Stimulated activated CD4-positive, alpha-beta T cell treated with anti-CD3 and anti-CD28 coated beads, Interleukin-1b, Interleukin-23, amount 100 ng/mL, for 24 hours (primary cell): Measurements from ENCODE around the gene DISP2.
A peak's percentile ranks its signal among the peaks of the same experiment; 100 is the strongest.

Experiments used
- DNase-seq, 4 experiments: peaks; one replicate each; pipeline ENCODE4 v3.0.0-alpha.2; 2020; ENCODE audit warnings: low read depth in 4 of 4, low spot score in 1 of 4

The DISP2 gene

DNA sequence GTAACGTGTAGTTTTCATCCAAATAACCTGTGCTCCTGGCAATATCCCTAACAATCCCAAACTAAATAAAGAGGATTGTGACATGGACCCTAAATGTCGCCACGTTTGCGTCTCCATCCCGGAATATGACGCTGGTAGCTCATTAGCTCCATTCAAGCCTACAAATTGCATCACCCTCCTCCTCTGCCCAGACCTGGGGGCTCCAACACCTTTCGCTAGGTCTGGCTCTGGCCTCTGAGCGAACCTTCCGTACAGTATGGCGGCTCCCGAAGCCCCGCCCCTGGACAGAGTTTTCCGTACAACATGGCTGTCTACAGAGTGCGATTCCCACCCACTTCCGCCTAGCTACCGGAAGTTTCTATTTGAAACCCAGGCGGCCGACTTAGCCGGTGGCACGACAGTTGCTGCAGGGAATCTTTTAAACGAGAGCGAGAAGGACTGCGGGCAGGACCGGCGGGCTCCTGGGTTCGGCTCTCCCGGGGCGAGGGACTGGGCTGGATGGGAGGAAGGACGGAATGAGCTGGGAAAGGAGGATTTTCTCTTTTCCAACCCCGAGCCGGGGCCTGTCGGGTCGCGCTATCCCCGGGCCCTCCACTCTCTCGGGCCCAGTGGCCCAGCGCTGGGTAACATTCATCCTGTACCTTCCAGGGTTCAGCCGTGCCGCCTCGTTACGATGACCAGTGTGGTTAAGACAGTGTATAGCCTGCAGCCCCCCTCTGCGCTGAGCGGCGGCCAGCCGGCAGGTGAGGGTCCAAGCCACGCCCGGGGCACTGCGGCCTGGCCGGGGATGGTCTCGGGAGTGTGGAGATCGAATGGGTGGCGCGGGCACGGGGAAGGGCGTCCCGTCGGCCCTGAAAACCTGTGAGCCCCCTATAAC lies 24.8 kb downstream of the DISP2 start, which contains the start of gene KNSTRN:
TSS of gene KNSTRN (plus strand) at position 142 of the 877 bp plus-strand sequence. CDS start at position 257, 115 bp downstream.
- DNase-seq: peak; percentile 80 to 92 (median 88)

DNA sequence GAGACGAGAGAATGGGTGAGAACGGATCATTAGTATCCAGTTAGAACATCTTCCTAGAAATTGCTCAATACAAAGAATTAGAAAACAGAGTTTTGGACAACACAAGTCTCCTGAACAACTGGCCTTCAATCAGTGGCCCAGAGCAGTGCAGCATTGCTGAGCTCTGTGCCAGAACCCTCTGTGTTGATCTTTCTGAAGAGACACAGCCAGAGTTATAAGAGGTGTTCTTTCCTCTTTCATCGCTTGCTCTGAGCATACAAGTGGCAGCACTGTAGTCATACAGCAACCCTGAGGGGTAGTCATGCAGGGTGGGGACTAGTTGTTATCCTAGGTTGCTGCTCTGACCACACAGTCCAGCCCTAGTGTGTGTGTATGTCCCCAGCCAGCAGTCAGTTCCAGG lies 28.5 kb downstream of the DISP2 start:
- DNase-seq: no peak

- DNase-seq: no peak
Measured at GRCh38 chr15:40388941-40389823, 31.2 kb downstream of the DISP2 start.

GRCh38 chr15:40389824-40390595 lies 32.0 kb downstream of the DISP2 start:
- no peak for DNase-seq

GRCh38 chr15:40392986-40393948 lies 35.2 kb downstream of the DISP2 start:
- DNase-seq: no peak

GRCh38 chr15:40397688-40398412 lies 39.8 kb downstream of the DISP2 start:
- no peak for DNase-seq

- no peak for DNase-seq
Measured at GRCh38 chr15:40398413-40398873, 40.4 kb downstream of the DISP2 start.

DNA sequence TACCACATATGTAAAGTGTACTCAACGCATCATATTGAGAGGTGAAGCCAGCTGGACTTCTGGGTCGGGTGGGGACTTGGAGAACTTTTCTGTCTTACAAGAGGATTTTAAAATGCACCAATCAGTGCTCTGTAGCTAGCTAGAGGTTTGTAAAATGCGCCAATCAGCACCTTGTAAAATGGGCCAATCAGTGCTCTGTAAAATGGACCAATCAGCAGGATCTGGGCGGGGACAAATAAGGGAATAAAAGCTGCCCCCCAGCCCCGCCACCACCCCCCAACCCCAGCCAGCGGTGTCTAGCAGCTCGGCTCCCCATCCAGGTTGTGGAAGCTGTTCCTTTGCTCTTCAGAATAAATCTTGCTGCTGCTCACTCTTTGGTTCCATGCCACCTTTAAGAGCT lies 41.4 kb downstream of the DISP2 start:
- DNase-seq: no peak

GRCh38 chr15:40405501-40406381 lies 47.7 kb downstream of the DISP2 start, which contains the start of gene IVD:
IVD (plus strand) TSS chr15:40405795; CDS start chr15:40405828, 33 bp downstream.
- DNase-seq: peak; percentile 73 to 91 (median 80)

GRCh38 chr15:40407330-40407990 lies 49.4 kb downstream of the DISP2 start:
- DNase-seq: no peak

DNA sequence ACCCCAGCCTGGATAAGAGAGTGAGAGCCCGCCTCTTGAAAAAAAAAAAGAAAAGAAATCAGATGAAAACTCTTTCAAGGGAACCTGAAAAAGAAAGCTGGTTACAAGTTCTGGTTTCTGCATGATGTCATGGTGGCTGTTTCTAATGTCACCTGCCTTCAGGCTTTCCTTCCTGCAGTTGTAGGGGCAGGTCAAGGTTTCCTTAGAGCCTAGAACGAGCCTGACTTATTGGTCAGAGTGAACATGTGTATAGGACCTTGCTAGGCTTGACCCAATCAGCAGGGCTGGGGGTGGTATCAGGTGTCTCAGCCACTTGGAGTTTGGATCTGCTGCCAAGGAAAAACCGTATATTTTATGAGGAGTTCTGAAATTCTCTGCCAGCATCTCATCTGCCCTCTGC lies 51.3 kb downstream of the DISP2 start:
- DNase-seq: no peak

DNA sequence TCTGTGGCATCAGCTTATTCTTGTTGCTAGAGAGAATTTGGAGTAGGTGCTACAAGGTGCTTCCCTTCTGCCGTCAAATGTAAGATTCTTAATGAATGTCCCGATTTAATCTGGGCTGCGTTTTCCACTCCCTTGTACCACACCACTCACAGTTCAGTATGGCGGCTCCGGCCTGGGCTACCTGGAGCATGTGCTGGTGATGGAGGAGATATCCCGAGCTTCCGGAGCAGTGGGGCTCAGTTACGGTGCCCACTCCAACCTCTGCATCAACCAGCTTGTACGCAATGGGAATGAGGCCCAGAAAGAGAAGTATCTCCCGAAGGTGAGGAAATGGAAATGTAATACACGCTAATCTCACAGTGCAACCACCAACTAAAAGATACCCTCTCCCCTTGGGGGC lies 52.5 kb downstream of the DISP2 start:
- DNase-seq: no peak

DNA sequence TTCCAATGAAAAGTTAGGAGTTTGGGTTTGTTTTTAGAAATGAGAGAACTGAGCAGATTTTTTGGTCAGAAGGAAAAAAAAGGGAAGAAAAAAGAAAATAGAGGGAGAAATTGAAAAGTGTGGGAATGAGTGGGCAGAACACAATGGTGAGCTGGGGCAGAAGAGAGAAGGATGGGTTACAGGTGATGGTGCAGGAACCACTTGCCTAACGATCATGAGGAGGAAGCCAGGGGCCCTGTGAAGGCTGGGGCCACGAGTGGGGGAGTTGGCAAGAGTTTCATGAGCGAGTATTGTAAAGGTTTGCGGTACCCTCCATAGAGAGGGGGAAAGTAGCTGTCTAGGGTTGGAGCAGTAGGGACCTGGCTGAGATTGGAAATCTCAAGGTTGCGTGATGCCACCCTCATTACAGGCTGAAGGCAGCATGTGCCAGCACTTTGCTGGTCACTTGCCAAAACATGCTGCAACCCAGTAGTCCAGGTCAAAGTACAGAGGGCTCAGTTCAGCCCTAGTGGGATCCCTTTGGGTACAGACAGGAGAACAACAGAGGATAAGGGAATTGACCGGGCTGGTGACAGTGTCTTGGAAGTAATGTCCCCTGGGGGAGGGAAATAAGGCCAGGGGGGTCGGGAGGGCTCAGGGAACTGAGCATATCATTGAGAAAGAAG lies 54.2 kb downstream of the DISP2 start:
- no peak for DNase-seq

DNA sequence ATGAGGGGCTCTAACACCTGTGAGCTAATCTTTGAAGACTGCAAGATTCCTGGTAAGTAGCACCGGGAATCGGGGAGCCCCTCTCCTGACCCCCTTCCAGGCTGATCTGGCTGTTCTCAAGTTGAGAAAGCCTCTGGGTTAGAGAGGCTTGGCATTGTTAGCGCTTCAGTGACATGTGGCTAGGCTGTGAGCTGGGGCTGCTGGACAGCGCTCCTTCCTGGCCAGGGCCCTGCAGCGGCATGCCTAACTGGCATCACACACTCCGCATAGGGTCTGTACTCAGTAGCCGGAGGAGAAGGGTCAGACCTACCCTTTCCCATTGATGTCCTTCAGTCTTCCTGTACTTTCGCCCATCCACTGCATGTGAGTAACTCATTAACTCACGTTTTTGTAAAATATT lies 55.0 kb downstream of the DISP2 start:
- DNase-seq: no peak

- no peak for DNase-seq
Measured at GRCh38 chr15:40414816-40415215, 56.8 kb downstream of the DISP2 start.

- DNase-seq: no peak
Measured at GRCh38 chr15:40415226-40415625, 57.2 kb downstream of the DISP2 start.

DNA sequence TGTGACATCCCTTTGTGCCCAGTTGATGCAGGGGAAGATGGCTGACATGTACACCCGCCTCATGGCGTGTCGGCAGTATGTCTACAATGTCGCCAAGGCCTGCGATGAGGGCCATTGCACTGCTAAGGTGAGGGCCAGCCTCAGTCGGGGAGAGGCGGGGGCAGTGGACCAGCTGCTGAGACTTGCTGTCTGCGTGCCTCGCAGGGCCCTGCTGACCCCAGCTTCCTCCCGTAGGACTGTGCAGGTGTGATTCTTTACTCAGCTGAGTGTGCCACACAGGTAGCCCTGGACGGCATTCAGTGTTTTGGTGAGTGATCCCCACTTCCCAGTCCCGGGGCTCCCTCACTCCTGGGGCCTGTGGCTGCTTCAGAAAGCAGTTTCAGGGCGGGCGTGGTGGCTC lies 58.0 kb downstream of the DISP2 start:
- DNase-seq: no peak
